Neural cell (in vitro differentiated cells): ENCODE measurements around the gene ZIC4. TPM values are rescaled to one million over a fixed set of nuclear protein-coding genes. Genes with fewer than 3 reads are reported as not detected.

Source experiments
- H2AFZ ChIP-seq: fragments of 200-600, 300-800 bp; sonication (generic), shearing (Covaris generic); 2 replicates; pipeline ENCODE4 v1.6.0; 2014; ENCODE audit warnings: low read depth, mild to moderate bottlenecking, antibody characterized with exemption, low read length, moderate library complexity
- H3F3A ChIP-seq: fragments of 200-600 bp; shearing (Covaris generic); 2 replicates; pipeline ENCODE4 v1.6.1; 2016; ENCODE audit warnings: mild to moderate bottlenecking, moderate library complexity, mixed read lengths, antibody characterized with exemption, low read length; ENCODE audit not compliant: insufficient read depth, poor library complexity, severe bottlenecking
- H3K27ac ChIP-seq: fragments of 200-600, 300-800 bp; sonication (generic), shearing (Covaris generic); 2 replicates; pipeline ENCODE4 v1.5.1; 2014; ENCODE audit warnings: mild to moderate bottlenecking, low read length, moderate library complexity
- H3K27me3 ChIP-seq: fragments of 300-800, 200-600 bp; sonication (generic), shearing (Covaris generic); 2 replicates; pipeline ENCODE4 v1.6.0; 2014; ENCODE audit warnings: mild to moderate bottlenecking, low read depth, low read length, moderate library complexity; ENCODE audit not compliant: insufficient read depth
- H3K36me3 ChIP-seq: fragments of 300-800, 200-600 bp; sonication (generic), shearing (Covaris generic); 2 replicates; pipeline ENCODE4 v1.5.1; 2014; ENCODE audit warnings: mild to moderate bottlenecking, antibody characterized with exemption, low read length, moderate library complexity; ENCODE audit not compliant: insufficient read depth
- H3K4me2 ChIP-seq: fragments of 300-800, 200-600 bp; sonication (generic), shearing (Covaris generic); 2 replicates; pipeline ENCODE4 v1.6.0; 2014; ENCODE audit warnings: mild to moderate bottlenecking, low read length
- H3K4me3 ChIP-seq: fragments of 300-800, 200-600 bp; sonication (generic), shearing (Covaris generic); 2 replicates; pipeline ENCODE4 v1.5.1; 2014; ENCODE audit warnings: mild to moderate bottlenecking, low read length, moderate library complexity
- H3K79me2 ChIP-seq: fragments of 200-600 bp; shearing (Covaris generic); replicated peaks from 2 replicates; pipeline ENCODE4 v1.6.0; 2014; ENCODE audit warnings: mild to moderate bottlenecking, low read length, moderate library complexity; ENCODE audit not compliant: insufficient read depth
- H3K9ac ChIP-seq: fragments of 300-800, 200-600 bp; sonication (generic), shearing (Covaris generic); 2 replicates; pipeline ENCODE4 v1.6.1; 2016; ENCODE audit warnings: mild to moderate bottlenecking, low read length, mixed read lengths
- H3K9me2 ChIP-seq: fragments of 200-600 bp; shearing (Covaris generic); 2 replicates; pipeline ENCODE4 v1.6.1; 2016; ENCODE audit warnings: mild to moderate bottlenecking, low read length, mixed read lengths; ENCODE audit not compliant: insufficient read depth
- H3K9me3 ChIP-seq: fragments of 200-600, 300-800 bp; sonication (generic), shearing (Covaris generic); 2 replicates; pipeline ENCODE4 v1.6.1; 2016; ENCODE audit warnings: mild to moderate bottlenecking, mixed run types, low read length, moderate library complexity, mixed read lengths
- H4K20me1 ChIP-seq: fragments of 200-600 bp; shearing (Covaris generic); 2 replicates; pipeline ENCODE4 v1.6.1; 2016; ENCODE audit warnings: mild to moderate bottlenecking, mixed run types; ENCODE audit not compliant: insufficient read depth
- EZH2 ChIP-seq: fragments of 200-600, 300-800 bp; shearing (Covaris generic), sonication (generic); IDR thresholded peaks from 2 replicates; pipeline ENCODE4 v1.6.1; 2014; ENCODE audit warnings: antibody characterized with exemption, low read length, borderline replicate concordance, mild to moderate bottlenecking; ENCODE audit not compliant: insufficient read depth, poor library complexity, severe bottlenecking
- MXI1 ChIP-seq: fragments of 450-650 bp; conservative IDR thresholded peaks from 2 replicates; pipeline ENCODE4 v1.6.1; 2014; ENCODE audit warnings: antibody characterized with exemption, mild to moderate bottlenecking; ENCODE audit not compliant: poor library complexity, severe bottlenecking
- POLR2AphosphoS5 ChIP-seq: IDR thresholded peaks from 2 replicates; pipeline ENCODE4 v1.6.1; 2012
- RAD21 ChIP-seq: fragments of 450-650 bp; conservative IDR thresholded peaks from 2 replicates; pipeline ENCODE4 v1.6.1; 2014; ENCODE audit warnings: antibody characterized with exemption, mild to moderate bottlenecking, moderate library complexity
- SMC3 ChIP-seq: fragments of 450-650 bp; conservative IDR thresholded peaks from 2 replicates; pipeline ENCODE4 v1.6.1; 2014; ENCODE audit warnings: antibody characterized with exemption, mild to moderate bottlenecking, moderate library complexity; ENCODE audit not compliant: poor library complexity
- TAF1 ChIP-seq: IDR thresholded peaks from 2 replicates; pipeline ENCODE4 v1.6.1; 2012; ENCODE audit warnings: low read depth
- polyA plus RNA-seq: library from polyadenylated mRNA; depleted of rRNA; stranded (reverse); fragments of >200 nt; gene quantifications from 2 replicates; pipeline ENCODE4 v1.2.3, GENCODE V29; 2014
- TF ChIP-seq, protein P1 (sequence below): fragments of 450-650 bp; IDR thresholded peaks from 2 replicates; pipeline ENCODE4 v1.5.1; 2014; ENCODE audit warnings: antibody characterized with exemption, mild to moderate bottlenecking, moderate library complexity; ENCODE audit not compliant: poor library complexity, severe bottlenecking
- TF ChIP-seq, protein P2 (sequence below): IDR thresholded peaks from 2 replicates; pipeline ENCODE4 v1.6.1; 2012; ENCODE audit warnings: borderline replicate concordance

ZIC4 gene
- polyA plus RNA-seq, 1 donor from 2014 or later: 8.6 TPM

DNA sequence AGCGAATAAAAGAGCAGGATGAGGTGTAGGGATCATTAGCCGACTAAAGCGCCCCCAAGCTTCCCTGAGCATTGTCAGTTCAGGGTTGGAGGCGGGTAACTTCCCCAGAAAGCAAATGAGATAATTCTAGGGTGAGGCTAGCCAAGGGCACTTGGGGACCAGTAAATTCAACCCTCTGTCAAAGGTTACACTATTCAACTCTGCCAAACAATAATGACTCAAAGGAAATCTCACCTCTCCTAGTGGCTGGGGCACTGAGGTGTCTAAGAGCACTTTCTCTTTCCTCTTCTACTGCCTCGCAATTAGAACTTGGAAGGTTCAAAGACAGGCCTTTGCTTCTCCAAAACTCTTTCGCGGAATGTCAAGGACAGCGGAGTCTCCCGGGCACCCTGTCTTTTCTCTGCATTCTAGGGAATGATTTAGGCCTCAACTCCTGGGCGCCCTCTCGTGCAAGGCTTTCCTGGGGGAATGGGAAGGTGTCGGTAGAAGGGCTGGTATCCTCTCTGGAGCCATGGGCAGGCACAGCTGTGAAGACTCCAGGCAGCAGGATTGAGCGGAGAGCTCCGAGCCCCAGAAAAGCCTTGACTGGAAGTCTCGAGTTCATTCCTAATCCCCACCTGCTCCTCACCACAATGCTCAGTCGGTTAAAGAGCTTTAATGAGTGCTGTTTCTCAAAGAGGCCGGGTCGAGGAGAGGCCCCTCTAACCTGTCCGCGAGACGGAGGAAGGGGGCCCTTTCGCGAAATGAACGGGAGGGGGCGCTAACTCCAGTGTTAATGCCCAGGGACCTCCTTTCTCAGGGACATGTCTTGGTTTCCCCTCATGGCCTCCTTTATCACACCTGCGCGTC lies 21.9 kb downstream of the ZIC4 start:
- no peaks in the 10 kb centered on the region for H3F3A ChIP-seq
- H3K27me3 ChIP-seq: peaks cover 37% of the 10 kb centered on the region
- H3K9me3 ChIP-seq: no peaks in the 10 kb centered on the region
- no peaks in the 10 kb centered on the region for H3K36me3 ChIP-seq
- TF ChIP-seq, protein P1, sequence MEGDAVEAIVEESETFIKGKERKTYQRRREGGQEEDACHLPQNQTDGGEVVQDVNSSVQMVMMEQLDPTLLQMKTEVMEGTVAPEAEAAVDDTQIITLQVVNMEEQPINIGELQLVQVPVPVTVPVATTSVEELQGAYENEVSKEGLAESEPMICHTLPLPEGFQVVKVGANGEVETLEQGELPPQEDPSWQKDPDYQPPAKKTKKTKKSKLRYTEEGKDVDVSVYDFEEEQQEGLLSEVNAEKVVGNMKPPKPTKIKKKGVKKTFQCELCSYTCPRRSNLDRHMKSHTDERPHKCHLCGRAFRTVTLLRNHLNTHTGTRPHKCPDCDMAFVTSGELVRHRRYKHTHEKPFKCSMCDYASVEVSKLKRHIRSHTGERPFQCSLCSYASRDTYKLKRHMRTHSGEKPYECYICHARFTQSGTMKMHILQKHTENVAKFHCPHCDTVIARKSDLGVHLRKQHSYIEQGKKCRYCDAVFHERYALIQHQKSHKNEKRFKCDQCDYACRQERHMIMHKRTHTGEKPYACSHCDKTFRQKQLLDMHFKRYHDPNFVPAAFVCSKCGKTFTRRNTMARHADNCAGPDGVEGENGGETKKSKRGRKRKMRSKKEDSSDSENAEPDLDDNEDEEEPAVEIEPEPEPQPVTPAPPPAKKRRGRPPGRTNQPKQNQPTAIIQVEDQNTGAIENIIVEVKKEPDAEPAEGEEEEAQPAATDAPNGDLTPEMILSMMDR: peak; percentile 14
- TF ChIP-seq, protein P2, sequence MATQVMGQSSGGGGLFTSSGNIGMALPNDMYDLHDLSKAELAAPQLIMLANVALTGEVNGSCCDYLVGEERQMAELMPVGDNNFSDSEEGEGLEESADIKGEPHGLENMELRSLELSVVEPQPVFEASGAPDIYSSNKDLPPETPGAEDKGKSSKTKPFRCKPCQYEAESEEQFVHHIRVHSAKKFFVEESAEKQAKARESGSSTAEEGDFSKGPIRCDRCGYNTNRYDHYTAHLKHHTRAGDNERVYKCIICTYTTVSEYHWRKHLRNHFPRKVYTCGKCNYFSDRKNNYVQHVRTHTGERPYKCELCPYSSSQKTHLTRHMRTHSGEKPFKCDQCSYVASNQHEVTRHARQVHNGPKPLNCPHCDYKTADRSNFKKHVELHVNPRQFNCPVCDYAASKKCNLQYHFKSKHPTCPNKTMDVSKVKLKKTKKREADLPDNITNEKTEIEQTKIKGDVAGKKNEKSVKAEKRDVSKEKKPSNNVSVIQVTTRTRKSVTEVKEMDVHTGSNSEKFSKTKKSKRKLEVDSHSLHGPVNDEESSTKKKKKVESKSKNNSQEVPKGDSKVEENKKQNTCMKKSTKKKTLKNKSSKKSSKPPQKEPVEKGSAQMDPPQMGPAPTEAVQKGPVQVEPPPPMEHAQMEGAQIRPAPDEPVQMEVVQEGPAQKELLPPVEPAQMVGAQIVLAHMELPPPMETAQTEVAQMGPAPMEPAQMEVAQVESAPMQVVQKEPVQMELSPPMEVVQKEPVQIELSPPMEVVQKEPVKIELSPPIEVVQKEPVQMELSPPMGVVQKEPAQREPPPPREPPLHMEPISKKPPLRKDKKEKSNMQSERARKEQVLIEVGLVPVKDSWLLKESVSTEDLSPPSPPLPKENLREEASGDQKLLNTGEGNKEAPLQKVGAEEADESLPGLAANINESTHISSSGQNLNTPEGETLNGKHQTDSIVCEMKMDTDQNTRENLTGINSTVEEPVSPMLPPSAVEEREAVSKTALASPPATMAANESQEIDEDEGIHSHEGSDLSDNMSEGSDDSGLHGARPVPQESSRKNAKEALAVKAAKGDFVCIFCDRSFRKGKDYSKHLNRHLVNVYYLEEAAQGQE: no peak
- H2AFZ ChIP-seq: no peak overlapping the region
- H3K9me2 ChIP-seq: no peaks in the 10 kb centered on the region
- no peaks in the 10 kb centered on the region for H4K20me1 ChIP-seq
- no peak overlapping the region for H3K9ac ChIP-seq
- H3K4me3 ChIP-seq: no peak overlapping the region
- H3K79me2 ChIP-seq: peaks cover 62% of the 10 kb centered on the region
- no peak overlapping the region for H3K27ac ChIP-seq
- no peak overlapping the region for H3K4me2 ChIP-seq

DNA sequence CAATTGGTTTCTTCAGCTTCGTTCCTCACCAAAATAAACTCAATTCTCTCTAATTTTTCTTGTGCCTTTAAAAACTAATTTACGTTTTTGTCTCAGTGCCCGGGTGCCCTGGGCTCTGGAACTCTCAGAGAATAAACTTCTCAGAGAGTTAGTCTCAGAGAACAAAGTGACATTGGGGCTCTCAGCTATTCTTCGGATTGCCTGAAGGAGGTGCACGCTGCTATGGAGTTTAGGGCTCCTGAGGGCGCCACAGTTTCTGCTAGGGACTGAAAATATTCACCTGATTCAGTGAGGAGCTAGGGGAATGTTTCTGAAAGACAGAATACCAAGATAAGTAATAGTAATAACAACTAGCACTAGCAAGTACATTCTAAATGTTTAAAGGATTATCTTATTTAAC lies 22.7 kb downstream of the ZIC4 start:
- H3K9ac ChIP-seq: no peak overlapping the region
- peaks cover 37% of the 10 kb centered on the region for H3K27me3 ChIP-seq

DNA sequence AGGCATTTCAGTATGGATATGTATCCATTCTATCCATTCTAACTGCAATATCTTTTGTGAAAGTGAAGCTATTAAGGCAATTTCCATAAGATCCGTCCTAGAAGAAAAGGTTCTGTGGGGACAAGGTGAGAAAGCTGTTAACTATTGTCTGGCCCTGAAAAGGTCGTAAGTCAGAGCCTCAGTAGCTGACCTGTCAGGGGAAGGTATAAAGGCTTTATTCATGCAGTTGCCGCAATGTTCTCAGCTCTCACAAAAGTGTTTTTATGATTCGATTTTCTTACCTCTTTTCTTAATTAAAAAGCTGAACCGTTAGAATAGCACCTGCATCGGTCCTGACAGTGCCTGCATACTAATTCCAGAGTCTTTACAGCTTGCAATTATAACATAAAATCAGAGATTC lies 24.7 kb downstream of the ZIC4 start:
- Histone ChIP-seq H3F3A (no peaks in the 10 kb centered on the region), H3K79me2 (peaks cover 34% of the 10 kb centered on the region), H3K4me2 (no peak overlapping the region), H3K27ac (no peak overlapping the region), H3K9me3 (no peaks in the 10 kb centered on the region), H3K27me3 (peaks cover 38% of the 10 kb centered on the region), H2AFZ (no peak overlapping the region), H3K4me3 (no peak overlapping the region), H3K36me3 (no peaks in the 10 kb centered on the region), H3K9ac (no peak overlapping the region), H4K20me1 (no peaks in the 10 kb centered on the region), H3K9me2 (no peaks in the 10 kb centered on the region)
- TF ChIP-seq TAF1: no peak
- TF ChIP-seq, protein P1: no peak
- TF ChIP-seq POLR2AphosphoS5: no peak
- no peak for TF ChIP-seq RAD21

More for the DNA sequence above, 22.7 kb downstream of the ZIC4 start:
- no peaks in the 10 kb centered on the region for H3K36me3 ChIP-seq
- H3K9me2 ChIP-seq: no peaks in the 10 kb centered on the region
- H2AFZ ChIP-seq: no peak overlapping the region
- H3K4me3 ChIP-seq: no peak overlapping the region
- H3K9me3 ChIP-seq: no peaks in the 10 kb centered on the region
- peaks cover 54% of the 10 kb centered on the region for H3K79me2 ChIP-seq
- TF ChIP-seq SMC3: no peak
- TF ChIP-seq RAD21: no peak
- no peak for TF ChIP-seq EZH2
- no peak for TF ChIP-seq MXI1
- no peaks in the 10 kb centered on the region for H4K20me1 ChIP-seq
- no peak overlapping the region for H3K27ac ChIP-seq
- no peak overlapping the region for H3K4me2 ChIP-seq
- H3F3A ChIP-seq: no peaks in the 10 kb centered on the region
